ENCODE results near the gene COL28A1. TPM values are rescaled to one million over a fixed set of nuclear protein-coding genes. Genes with fewer than 3 reads are reported as not detected.

Gene COL28A1
- total RNA-seq, 1 donor = 0.09 TPM

DNA sequence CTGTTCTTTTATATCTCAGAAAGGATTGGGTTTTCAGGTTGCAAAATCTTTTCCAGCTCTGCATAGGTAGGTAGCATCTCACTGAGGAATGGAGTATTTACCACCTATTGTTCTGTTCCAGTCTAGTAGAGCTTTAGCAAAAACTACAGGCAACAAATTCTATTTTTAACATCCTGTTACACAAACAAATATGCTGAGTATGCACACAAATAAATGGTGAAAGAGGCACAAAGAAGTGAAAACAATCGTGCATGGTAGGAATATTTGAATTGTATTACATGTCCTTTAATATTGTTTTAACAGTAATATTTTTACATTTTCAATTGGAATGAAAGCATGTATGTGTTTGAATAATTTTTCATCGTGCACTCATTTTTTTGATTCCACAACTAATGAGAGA, 16.5 kb upstream of the COL28A1 start:
- H3K4me3 ChIP-seq (ENCODE audit: low read depth, low read length) = no peak overlapping the region
- no peak for DNase-seq (ENCODE audit: low read depth)
- TF ChIP-seq, protein P1, sequence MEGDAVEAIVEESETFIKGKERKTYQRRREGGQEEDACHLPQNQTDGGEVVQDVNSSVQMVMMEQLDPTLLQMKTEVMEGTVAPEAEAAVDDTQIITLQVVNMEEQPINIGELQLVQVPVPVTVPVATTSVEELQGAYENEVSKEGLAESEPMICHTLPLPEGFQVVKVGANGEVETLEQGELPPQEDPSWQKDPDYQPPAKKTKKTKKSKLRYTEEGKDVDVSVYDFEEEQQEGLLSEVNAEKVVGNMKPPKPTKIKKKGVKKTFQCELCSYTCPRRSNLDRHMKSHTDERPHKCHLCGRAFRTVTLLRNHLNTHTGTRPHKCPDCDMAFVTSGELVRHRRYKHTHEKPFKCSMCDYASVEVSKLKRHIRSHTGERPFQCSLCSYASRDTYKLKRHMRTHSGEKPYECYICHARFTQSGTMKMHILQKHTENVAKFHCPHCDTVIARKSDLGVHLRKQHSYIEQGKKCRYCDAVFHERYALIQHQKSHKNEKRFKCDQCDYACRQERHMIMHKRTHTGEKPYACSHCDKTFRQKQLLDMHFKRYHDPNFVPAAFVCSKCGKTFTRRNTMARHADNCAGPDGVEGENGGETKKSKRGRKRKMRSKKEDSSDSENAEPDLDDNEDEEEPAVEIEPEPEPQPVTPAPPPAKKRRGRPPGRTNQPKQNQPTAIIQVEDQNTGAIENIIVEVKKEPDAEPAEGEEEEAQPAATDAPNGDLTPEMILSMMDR (IDR thresholded peaks at IDR 0.05; ENCODE audit: insufficient read depth, low read length) = no peak

DNA sequence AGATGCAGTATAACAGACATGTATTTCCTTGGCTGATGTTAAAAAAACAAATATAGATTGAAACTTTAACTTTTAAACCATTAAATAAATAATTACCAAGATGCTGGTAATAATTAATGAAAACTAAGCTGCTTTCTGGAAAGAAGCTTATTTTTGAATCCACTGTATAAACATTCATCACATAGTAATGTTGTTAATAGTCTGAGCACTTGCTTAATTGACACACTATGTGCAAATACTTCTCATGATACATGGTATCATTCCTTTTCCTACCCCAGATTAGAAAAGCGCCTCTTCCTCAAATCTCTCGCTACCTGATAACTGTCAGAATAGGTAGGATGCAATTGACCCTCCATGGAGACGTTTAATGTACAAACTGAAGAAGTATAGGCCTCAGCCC, 15.0 kb upstream of the COL28A1 start:
- TF ChIP-seq, protein P1 (IDR thresholded peaks at IDR 0.05; ENCODE audit: insufficient read depth, low read length) = no peak
- H3K4me3 ChIP-seq (ENCODE audit: low read depth, low read length) = no peak overlapping the region
- DNase-seq (ENCODE audit: low read depth) = no peak

DNA sequence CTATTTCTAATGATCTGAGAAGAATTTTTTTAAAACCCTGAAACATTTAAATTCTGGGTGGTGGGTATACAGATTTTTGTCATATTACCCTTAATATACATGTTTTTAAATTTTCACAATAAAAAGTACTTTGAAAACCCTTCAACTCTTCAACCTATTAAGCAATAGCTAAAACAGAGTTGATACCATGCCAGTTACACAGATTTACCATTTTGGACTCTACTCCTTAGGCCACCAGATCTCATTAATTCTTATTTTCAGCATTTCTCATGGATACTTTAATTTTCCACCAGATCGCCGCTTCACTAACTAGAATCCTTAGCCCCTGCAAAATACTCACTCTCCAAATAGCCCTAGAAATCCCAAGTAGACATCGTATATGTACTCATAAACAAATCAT, 12.7 kb upstream of the COL28A1 start:
- DNase-seq (ENCODE audit: low read depth) = no peak
- TF ChIP-seq, protein P1 (IDR thresholded peaks at IDR 0.05; ENCODE audit: insufficient read depth, low read length) = no peak
- no peak overlapping the region for H3K4me3 ChIP-seq (ENCODE audit: low read depth, low read length)

DNA sequence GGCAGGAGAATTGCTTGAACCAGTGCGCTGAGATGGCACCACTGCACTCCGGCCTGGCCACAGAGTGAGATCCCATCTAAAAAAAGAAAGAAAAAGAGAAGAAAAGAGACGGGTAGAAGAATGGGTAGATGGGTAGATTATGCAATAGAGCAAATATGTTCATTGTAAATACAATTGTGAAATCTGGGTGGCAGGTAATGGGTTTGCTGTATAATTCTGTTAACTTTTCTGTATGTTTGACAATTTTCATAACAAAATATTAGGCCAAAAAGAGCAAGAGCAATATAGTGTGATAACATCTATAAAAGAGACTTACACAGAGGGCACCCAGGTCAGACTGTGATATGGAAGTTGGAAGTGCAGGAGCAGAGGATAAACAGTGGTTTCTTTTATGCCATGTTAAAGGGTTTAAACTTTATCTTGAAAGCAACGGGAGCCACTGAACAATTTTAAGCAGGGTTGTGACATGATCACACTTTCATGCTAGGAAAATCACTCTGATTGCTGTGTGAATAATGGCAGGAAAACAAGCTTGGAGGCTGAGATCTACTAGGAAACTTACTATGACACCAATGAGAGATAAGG, 6.7 kb upstream of the COL28A1 start:
- no peak overlapping the region for H3K4me3 ChIP-seq (ENCODE audit: low read depth, low read length)
- TF ChIP-seq, protein P1 (IDR thresholded peaks at IDR 0.05; ENCODE audit: insufficient read depth, low read length) = no peak
- no peak for DNase-seq (ENCODE audit: low read depth)

DNA sequence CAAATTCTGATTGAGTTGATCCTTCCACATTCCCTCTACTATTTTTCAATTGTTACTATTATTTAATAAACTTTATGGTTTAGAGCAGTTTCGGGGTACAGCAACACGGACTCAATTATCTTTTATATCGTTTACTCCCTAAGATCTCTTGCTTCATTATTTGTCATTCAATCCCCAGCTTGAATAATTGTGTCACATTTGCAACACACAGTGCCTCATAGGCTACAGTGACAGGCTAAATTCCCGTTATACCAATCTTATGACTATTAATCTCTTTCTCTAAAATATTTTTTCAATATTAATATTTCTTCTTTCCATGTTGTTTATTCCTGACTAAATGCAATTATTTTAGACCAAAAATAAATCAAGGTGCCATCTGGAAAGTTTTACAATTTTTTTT, 4.0 kb upstream of the COL28A1 start:
- H3K4me3 ChIP-seq (ENCODE audit: low read depth, low read length) = no peak overlapping the region
- no peak for DNase-seq (ENCODE audit: low read depth)
- TF ChIP-seq, protein P1 (IDR thresholded peaks at IDR 0.05; ENCODE audit: insufficient read depth, low read length) = no peak

DNA sequence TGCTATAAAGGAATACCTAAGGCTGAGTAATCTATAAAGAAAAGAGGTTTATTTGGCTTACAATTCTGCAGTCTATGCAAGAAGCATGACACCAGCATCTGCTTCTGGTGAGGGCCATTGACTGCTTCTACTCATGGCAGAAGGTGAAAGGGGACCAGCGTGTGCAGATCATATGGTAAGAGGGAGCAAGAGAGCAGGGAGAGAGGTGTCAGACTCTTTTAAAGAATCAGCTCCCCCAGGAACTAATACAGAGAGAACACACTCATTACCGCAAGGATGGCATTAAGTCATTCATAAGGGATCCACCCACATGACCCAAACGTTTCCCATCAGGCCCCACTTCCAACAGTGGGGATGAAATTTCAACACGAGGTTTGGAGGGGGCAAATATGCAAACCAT, 3.5 kb upstream of the COL28A1 start:
- H3K4me3 ChIP-seq (ENCODE audit: low read depth, low read length) = no peak overlapping the region
- no peak for DNase-seq (ENCODE audit: low read depth)
- TF ChIP-seq, protein P1 (IDR thresholded peaks at IDR 0.05; ENCODE audit: insufficient read depth, low read length) = no peak

DNA sequence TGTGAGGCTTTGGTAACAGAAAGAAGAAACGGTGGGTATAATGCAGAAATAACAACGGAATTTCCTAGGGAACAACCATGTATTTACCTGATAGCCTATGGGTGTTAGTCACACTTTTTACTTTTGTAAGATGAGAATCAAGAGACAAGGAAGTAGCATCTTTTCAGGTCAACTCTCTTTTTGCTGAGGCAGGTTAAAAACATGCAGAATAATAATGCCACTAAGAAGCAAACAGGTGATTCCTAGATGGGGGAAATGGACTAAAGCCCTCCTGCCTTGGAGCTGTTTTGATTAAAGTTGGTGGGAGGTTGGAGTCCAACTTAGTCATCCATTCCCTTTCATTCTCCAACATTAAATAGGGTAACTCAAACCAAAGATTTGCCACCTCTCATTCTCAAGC, 2.0 kb upstream of the COL28A1 start:
- DNase-seq (ENCODE audit: low read depth) = no peak
- H3K4me3 ChIP-seq (ENCODE audit: low read depth, low read length) = no peak overlapping the region
- TF ChIP-seq, protein P1 (IDR thresholded peaks at IDR 0.05; ENCODE audit: insufficient read depth, low read length) = no peak

Data from fibroblast of the aortic adventitia (primary cell).